Activated naive CD4-positive, alpha-beta T cell treated with anti-CD3 and anti-CD28 coated beads, Interleukin-2, amount 50 U/mL, for 16 hours (primary cell): ENCODE measurements around the gene TMEM179.
A peak's percentile ranks its signal among the peaks of the same experiment; 100 is the strongest.
"Not testable (repeated sequence)": the region's sequence is repeated elsewhere in the genome, so short reads cannot be mapped to it uniquely, and the experiment has no call there.

ENCODE experiments used
- DNase-seq: peaks from one replicate; pipeline ENCODE4 v3.0.0-alpha.2; 2020

The TMEM179 gene

GRCh38 chr14:104604458-104605449 lies at the start of gene TMEM179:
TMEM179 (minus strand) TSS chr14:104604772; CDS start chr14:104604741, 31 bp downstream.
- DNase-seq, result no peak

DNA sequence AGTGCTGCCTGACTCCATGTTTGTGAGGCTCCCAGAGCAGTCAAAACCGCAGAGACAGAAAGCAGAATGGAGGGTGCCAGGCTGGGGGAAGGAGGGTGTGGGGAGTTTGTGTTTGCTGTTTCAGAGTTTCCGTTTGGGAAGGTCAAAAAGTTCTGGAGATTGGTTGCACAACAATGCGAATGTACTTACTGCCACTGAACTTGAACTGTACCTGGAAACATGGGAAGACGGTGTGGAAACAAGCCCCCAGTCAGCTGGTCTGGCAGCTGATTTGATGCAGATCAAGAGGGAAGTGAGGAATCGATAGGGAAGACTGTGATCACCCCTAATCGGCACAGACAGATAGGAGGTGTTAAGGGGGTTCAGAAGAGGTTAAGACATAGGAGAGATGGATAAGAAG lies 49.5 kb upstream of the TMEM179 start:
- DNase-seq, result no peak

GRCh38 chr14:104653130-104653920 lies 48.8 kb upstream of the TMEM179 start:
- not testable (repeated sequence) for DNase-seq

- DNase-seq, result no peak
Measured at GRCh38 chr14:104652386-104652785, 47.8 kb upstream of the TMEM179 start.

- DNase-seq, result no peak
Measured at GRCh38 chr14:104651876-104652260, 47.3 kb upstream of the TMEM179 start.

DNA sequence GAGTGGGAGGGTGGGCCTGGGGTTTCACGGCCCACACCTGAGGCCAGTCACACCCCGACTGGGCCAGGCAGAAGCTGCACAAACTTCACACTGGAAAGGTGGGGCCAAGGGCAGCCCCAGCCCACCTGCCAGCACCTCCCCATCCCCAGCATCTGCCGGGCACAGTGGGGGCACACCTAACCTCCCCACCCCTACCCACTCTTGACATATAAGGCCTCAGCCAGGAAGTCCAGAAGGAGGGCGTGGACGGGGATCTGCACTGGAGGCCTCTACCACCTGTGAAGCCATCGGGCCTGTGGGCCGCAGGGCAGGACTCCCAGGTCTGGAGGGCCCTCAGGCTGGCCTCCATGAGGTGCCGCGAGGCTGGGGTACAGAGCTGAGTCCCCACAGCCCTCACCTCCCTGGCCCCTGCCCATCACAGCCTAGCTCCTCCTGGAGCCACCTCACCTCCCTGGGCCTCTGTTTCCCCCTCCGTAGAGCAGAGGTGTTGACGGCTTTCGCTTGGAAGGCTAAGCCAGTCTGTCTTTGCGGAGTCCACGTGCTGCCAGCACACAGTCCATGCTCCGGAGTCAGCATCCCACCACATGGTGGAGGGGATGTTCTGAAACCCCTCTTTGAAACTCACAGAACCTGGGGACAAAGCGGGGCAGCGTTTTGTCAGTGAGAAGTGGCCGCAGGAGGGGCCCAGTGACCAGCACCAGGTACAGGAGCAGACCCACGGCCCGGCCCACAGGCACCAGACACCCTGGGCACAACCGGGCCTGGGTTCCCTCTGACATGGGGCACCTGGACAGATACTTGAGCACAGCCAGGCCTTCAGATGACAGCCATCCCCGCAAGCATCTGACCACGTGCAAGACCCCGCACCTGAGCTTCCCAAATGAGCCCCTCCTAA lies 46.7 kb upstream of the TMEM179 start:
- DNase-seq, result no peak

DNA sequence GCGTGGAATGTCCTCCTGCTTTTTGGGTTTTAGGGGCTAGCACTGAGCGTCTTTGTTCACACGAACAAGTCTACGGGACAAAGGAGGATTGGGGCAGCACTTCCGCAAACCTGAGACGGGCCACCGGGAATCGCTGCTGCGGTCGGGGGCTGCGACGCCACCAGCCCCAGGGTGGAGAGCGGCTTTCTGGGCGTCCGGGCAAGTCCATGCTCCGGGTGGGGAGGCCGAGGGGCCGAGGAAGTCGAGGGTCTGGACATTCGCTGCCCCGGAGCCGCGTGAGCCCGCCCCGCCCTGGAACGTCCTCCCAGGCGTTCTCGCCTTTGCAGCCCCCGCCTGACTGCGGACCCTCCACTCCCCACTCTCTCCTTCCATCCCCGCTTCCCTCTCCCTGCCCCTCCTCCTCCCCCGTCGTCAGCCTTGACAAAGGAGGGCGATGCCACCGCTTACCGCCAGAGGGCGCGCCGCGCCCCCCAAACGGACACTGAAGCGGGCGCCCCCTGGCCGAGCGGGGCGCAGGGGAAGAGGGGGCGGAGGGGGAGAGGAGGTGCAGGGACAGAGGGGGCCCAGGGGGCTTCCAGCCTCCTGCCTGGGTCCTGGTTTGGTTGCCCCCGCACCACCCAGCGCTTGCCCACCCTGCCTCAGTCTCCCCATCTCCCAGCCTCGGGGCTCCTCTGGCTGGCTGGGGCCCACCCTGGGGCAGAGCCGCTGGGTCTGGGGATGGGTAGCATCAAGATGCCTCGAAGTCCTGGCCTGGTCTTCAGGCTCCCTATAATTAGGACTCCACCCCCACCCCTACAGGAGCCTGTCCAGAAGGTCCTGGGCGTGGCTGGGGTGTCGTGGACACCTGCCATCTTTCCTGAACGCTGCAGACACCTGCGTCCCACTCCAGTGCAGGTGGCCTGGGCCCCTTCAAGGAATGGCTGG lies 45.7 kb upstream of the TMEM179 start:
- DNase-seq, result peak; percentile 68

- no peak for DNase-seq
Measured at GRCh38 chr14:104647467-104648043, 43.0 kb upstream of the TMEM179 start.

DNA sequence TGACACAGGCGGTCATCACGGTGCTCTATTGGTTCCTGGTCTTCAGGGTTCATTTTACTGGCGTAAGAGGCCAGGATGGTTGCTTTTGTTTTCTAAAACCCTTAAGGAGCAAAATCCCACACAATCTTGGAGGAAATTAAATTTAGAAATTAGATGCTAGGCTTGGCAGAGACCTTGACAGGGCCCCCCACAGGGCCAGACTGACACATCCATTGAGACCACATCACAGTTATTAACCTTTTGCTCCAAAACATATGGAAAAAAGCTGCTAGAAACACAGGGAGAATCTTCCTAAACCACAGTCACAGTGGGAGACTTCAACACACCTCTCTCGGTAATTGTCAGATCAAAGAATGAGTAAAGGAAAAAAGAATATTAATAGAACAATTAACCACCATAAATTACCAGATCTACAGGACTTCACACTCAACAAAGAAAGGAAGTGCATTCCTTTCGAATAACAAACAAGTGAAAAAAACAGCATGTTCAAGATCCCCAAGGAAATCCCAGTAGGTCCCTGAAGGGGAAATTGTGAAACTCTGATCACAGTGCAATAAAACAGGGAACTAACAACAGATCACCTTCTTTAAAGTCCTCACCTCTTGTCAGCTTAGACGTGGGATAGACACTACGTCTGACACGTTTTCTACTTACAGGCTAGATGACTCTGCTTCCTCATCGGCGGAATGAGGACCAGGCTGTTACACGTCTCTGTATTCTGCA lies 40.2 kb upstream of the TMEM179 start:
- DNase-seq, result no peak

- no peak for DNase-seq
Measured at GRCh38 chr14:104644091-104644635, 39.6 kb upstream of the TMEM179 start.

GRCh38 chr14:104643306-104643705 lies 38.7 kb upstream of the TMEM179 start:
- DNase-seq, result no peak

DNA sequence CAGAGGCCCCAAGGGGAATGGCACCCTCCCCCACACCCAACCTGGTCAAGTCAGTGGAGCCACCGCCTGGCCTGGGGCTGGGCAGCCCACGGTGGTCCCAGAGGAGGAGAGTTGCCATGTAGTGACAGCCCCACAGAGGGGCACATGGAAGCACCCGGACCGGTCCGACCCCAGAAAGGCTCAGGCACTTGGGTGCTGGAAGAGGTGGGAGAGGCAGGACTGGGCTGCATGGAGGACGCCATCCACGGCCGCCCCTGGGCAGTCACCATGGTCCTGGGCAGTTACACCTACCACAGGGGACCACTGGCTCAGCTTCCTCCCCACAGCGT lies 37.9 kb upstream of the TMEM179 start:
- DNase-seq, result no peak

DNA sequence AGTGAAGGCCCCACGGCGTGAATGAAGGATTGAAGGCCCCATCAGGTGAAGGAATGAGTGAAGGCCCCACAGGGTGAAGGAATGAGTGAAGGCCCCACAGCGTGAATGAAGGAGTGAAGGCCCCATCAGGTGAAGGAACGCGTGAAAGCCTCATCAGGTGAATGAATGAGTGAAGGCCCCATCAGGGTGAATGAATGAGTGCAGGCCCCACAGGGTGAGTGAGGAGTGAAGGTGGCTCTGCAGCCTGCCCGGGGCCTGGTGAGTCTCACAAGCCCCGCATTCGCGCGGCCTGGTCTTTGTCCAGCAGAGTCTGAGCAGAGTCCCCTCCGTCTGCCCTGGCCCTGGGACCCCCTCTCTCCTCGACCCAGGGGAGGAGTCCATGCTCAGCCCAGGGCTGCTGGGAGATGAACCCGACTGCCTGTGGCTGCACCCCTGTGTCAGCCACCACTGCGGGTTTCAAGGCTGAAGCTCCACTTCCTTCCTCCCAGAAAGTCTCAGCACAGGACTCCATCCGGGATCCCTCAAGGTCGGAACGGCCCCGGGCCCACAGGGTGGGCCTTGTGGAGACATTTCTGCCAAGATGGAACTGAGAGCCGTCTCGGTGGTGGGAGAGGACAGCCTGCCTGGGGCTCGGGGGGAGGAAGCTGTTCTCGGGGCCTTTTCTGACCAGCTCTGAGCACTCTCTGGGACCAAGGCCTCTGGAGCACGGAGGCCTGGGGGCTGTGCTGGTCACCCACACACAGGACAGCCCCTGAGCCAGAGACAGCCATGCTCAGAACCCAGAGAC lies 37.4 kb upstream of the TMEM179 start:
- no peak for DNase-seq

GRCh38 chr14:104640681-104641080 lies 36.1 kb upstream of the TMEM179 start:
- DNase-seq, result no peak

DNA sequence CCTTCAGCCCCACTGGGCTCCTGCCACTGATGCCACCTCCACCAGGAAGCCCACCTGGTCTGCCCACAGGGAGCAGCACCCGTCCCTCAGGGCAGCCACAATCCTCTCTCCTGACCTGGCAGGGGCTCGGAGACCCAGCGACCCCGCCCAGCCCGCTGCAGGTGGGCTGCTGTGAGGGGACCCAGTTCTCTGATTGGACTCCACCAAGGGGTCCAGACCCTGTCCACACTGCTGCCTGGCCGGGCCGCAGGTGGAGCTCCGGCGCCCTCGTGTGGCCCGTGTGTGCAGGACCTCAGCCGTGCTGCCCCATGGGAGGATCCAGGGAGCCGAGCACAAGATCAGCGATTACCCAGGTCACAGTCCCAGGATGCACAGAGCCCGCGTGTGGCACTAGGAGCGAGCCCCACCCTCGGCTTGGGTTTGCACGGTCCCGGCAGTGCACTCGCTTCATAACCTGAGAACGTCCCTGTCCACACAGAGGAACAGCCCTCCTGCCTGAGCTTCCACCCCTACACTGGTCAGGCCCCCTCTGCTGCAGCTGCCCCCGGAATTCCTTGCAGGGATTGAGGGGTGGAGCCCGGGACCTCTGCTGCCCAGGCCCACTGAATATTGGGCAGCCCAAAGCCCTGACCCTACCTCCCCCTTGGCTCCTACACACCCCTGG lies 35.4 kb upstream of the TMEM179 start:
- DNase-seq, result peak; percentile 49

DNA sequence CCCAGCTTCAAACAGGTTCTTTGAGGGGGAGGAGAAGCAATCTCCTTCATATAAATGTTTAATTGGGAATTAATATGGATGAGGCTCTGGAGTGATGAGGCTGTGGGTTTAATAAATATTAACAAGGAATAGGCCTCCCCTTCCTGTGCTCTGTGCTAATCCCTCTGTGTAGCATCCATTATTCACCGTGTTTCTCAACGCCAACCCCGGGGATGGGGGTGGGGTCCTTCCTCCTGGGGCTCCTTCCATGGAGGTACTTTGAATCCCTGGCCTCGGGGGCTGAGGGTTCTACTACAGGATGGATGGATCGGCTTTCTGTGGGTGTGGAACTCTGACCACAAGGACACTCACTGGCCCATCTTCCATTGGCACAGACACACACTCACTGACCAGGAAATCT lies 34.9 kb upstream of the TMEM179 start:
- DNase-seq, result no peak

GRCh38 chr14:104638927-104639450 lies 34.4 kb upstream of the TMEM179 start:
- DNase-seq, result no peak

DNA sequence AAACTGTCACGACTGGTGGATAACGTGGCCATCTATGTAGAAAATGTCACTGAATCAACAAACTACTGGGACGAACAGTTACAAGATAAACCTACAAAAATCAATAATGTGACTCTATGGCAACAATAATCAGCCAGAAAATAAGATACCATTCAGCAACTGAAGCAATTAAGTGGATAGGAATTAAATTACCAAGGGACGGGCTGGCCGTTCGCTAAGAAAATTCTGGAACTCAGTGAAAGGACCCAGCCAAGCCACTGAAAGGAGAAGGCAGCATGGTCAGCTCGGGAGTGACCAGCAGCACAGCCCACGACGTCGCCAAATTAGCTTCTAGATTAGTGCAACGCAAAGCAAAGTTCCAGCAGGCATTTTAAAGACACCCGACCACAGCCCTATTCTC lies 33.6 kb upstream of the TMEM179 start:
- DNase-seq, result no peak

- no peak for DNase-seq
Measured at GRCh38 chr14:104637546-104638003, 33.0 kb upstream of the TMEM179 start.
